HEK293T (cell line): Measurements from ENCODE around the gene OR52B2.

Experiments used
- ARNT ChIP-seq: fragments of 450-650 bp; IDR thresholded peaks from 2 replicates; pipeline ENCODE4 v1.6.1; 2017; ENCODE audit warnings: mild to moderate bottlenecking
- ELF4 ChIP-seq: fragments of 450-650 bp; IDR thresholded peaks from 2 replicates; pipeline ENCODE4 v1.6.1; 2017; ENCODE audit warnings: antibody characterized with exemption
- FOXK2 ChIP-seq: fragments of 450-650 bp; IDR thresholded peaks from 2 replicates; pipeline ENCODE4 v1.6.1; 2016; ENCODE audit warnings: mild to moderate bottlenecking
- FOXM1 ChIP-seq: fragments of 450-650 bp; IDR thresholded peaks from 2 replicates; pipeline ENCODE4 v1.6.1; 2017; ENCODE audit warnings: mild to moderate bottlenecking, borderline replicate concordance
- HDGF ChIP-seq: fragments of 450-650 bp; IDR thresholded peaks from 2 replicates; pipeline ENCODE4 v1.6.1; 2017; ENCODE audit warnings: antibody characterized with exemption, borderline replicate concordance
- SUZ12 ChIP-seq: fragments of 450-650 bp; IDR thresholded peaks from 2 replicates; pipeline ENCODE4 v1.6.1; 2016; ENCODE audit warnings: mild to moderate bottlenecking
- ZNF384 ChIP-seq: fragments of 450-650 bp; IDR thresholded peaks from 2 replicates; pipeline ENCODE4 v1.6.1; 2016

DNA sequence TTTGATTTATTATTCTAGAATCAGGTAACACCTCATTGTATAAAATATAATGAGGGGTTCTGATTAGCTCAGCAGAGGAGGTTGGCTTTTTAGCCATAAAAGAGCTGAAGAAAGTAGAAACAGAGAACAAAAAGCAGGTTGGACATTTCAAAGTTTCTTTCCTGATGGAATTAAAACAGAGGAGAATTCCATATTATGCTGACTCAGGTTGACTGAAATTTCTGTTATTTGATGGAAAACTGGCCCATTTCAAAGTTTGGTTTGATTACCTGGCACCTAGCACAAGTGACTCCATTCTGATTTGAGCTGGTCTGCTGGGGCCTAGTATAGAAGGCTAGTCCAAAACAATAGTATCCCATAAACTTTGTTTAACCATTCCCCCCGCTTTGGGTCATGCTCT, 37.7 kb downstream of the OR52B2 start:
- no peak for TF ChIP-seq ARNT
- no peak for TF ChIP-seq SUZ12
- TF ChIP-seq ELF4: no peak
- no peak for TF ChIP-seq ZNF384
- no peak for TF ChIP-seq FOXM1
- no peak for TF ChIP-seq FOXK2
- no peak for TF ChIP-seq HDGF
